ENCODE measurements around the gene OR11A1. TPM values are rescaled to one million over a fixed set of nuclear protein-coding genes. Genes with fewer than 3 reads are reported as not detected.
"Not testable (repeated sequence)": the region's sequence is repeated elsewhere in the genome, so short reads cannot be mapped to it uniquely, and the experiment has no call there.

OR11A1 gene
- total and polyA plus RNA-seq, 2 experiments from 2014 or later, result not detected

- TF ChIP-seq ZNF462 (CRISPR knock-in tag; IDR thresholded peaks at IDR 0.05), result peak; percentile 84
These were observed 9.2 kb downstream of the OR11A1 start (continued) for GRCh38 chr6:29447670-29448069.

- H3K27ac ChIP-seq (ENCODE audit: low read depth); DNase-seq (ENCODE audit: low spot score); H3K4me3 ChIP-seq; ATAC-seq; H3K4me2 ChIP-seq; H3K27ac Mint-ChIP-seq; H3K36me3 ChIP-seq (ENCODE audit: insufficient read depth); H3K4me3 Mint-ChIP-seq; H3F3A ChIP-seq (replicated peaks; ENCODE audit: low read depth); H3K36me3 Mint-ChIP-seq (ENCODE audit: low read depth); H3K27me3 ChIP-seq (ENCODE audit: insufficient read depth); H4K20me1 ChIP-seq (replicated peaks; ENCODE audit: insufficient read depth); H2AFZ ChIP-seq; H3K27me3 Mint-ChIP-seq (ENCODE audit: insufficient read depth, low read depth, poor library complexity); H3K79me2 ChIP-seq (replicated peaks; ENCODE audit: insufficient read depth): not testable (repeated sequence)
- H3K9me3 Mint-ChIP-seq, result peaks cover 15% of the 10 kb centered on the region
- peaks cover 15% of the 10 kb centered on the region for H3K4me1 Mint-ChIP-seq
- Histone ChIP-seq H3K4me1 (ENCODE audit: insufficient read depth) (peaks cover 15% of the 10 kb centered on the region), H3K9me2 (ENCODE audit: insufficient read depth) (peaks cover 11% of the 10 kb centered on the region)
These were observed 12.8 kb downstream of the OR11A1 start for GRCh38 chr6:29444031-29444430.

GRCh38 chr6:29442719-29443118 lies 14.2 kb downstream of the OR11A1 start:
- Histone ChIP-seq H3F3A (replicated peaks; ENCODE audit: low read depth) (no peaks in the 10 kb centered on the region), H2AFZ (no peak overlapping the region), H3K9me2 (ENCODE audit: insufficient read depth) (peaks cover 7% of the 10 kb centered on the region; the same call in 1 of the 2 replicates), H3K36me3 (ENCODE audit: insufficient read depth) (no peaks in the 10 kb centered on the region), H3K79me2 (replicated peaks; ENCODE audit: insufficient read depth) (no peaks in the 10 kb centered on the region), H4K20me1 (replicated peaks; ENCODE audit: insufficient read depth) (no peaks in the 10 kb centered on the region), H3K27ac (ENCODE audit: low read depth) (no peak overlapping the region), H3K4me3 (no peak overlapping the region), H3K4me1 (ENCODE audit: insufficient read depth) (peaks cover 15% of the 10 kb centered on the region), H3K27me3 (ENCODE audit: insufficient read depth) (no peaks in the 10 kb centered on the region), H3K4me2 (no peak overlapping the region)
- DNase-seq (ENCODE audit: low spot score) (no peak), ATAC-seq (no peak)
- peaks cover 10% of the 10 kb centered on the region for H3K9me3 Mint-ChIP-seq
- H3K27me3 Mint-ChIP-seq (ENCODE audit: insufficient read depth, low read depth, poor library complexity), result peaks cover 7% of the 10 kb centered on the region
- H3K4me1 Mint-ChIP-seq, result peaks cover 14% of the 10 kb centered on the region
- H3K36me3 Mint-ChIP-seq (ENCODE audit: low read depth), result no peaks in the 10 kb centered on the region
- no peak overlapping the region for H3K4me3 Mint-ChIP-seq
- H3K27ac Mint-ChIP-seq, result no peak overlapping the region
- TF ChIP-seq STAT1 (IDR thresholded peaks at IDR 0.05; ENCODE audit: unreplicated experiment) (no peak), ZNF331 (CRISPR knock-in tag; IDR thresholded peaks at IDR 0.05; ENCODE audit: low read depth) (no peak), ZNF462 (CRISPR knock-in tag; IDR thresholded peaks at IDR 0.05) (no peak), ZNF114 (CRISPR knock-in tag; IDR thresholded peaks at IDR 0.05) (no peak), POLR2AphosphoS5 (IDR thresholded peaks at IDR 0.05; ENCODE audit: low read depth) (no peak)

All from GM23338 (cell line).